Esophagus (tissue), 2 donors: ENCODE measurements around the gene SPTLC1. TPM values are rescaled to one million over a fixed set of nuclear protein-coding genes. Genes with fewer than 3 reads are reported as not detected.

Source experiments
- H3K27ac ChIP-seq, 2 donors: one replicate each; pipeline ENCODE4 v1.5.1; 2013; ENCODE audit warnings: low read depth in 2 of 2, mild to moderate bottlenecking in 2 of 2, inconsistent platforms in 1 of 2, low read length in 1 of 2, moderate library complexity in 1 of 2
- H3K27me3 ChIP-seq, 2 donors: one replicate each; pipeline ENCODE4 v1.6.1; 2013; ENCODE audit warnings: low read length in 2 of 2, control low read depth in 1 of 2, mild to moderate bottlenecking in 1 of 2; ENCODE audit not compliant: insufficient read depth in 2 of 2, control insufficient read depth in 1 of 2
- H3K36me3 ChIP-seq, 2 donors: one replicate each; pipeline ENCODE4 v1.6.1; 2013; ENCODE audit warnings: low read length in 1 of 2; ENCODE audit not compliant: control insufficient read depth in 2 of 2, insufficient read depth in 2 of 2
- H3K4me1 ChIP-seq, 2 donors: one replicate each; pipeline ENCODE4 v1.6.1; 2013; ENCODE audit warnings: low read length in 1 of 2; ENCODE audit not compliant: control insufficient read depth in 2 of 2, insufficient read depth in 2 of 2
- H3K4me3 ChIP-seq, 2 donors: one replicate each; pipeline ENCODE4 v1.5.1; 2013; ENCODE audit warnings: low read length in 2 of 2, mild to moderate bottlenecking in 2 of 2, low read depth in 1 of 2, moderate library complexity in 1 of 2
- H3K9me3 ChIP-seq, 2 donors: one replicate each; pipeline ENCODE4 v1.6.1; 2013; ENCODE audit warnings: mild to moderate bottlenecking in 2 of 2, low read depth in 1 of 2, low read length in 1 of 2, moderate library complexity in 1 of 2; ENCODE audit not compliant: control insufficient read depth in 2 of 2, insufficient read depth in 1 of 2
- WGBS, 2 donors: extraction: QIAGEN DNeasy Blood & Tissue Kit; methylation state at CpG; one replicate each; pipeline ENCODE4 v1.1.7; 2013; 5-methylcytosine and 5-hydroxymethylcytosine counted together
- polyA plus RNA-seq, 2 donors: library from polyadenylated mRNA; stranded (reverse); fragments of 200-250 nt; gene quantifications; one replicate each; pipeline ENCODE4 v1.2.3, GENCODE V29; 2013
- donor health status: healthy with polysubstance abuse.
- donor health status: Bipolar disorder and iron deficiency.

The SPTLC1 gene
- polyA plus RNA-seq, 2 donors: 53.9 to 57.1 TPM

GRCh38 chr9:92043002-92043401 lies 72.2 kb downstream of the SPTLC1 start:
- H3K4me3 ChIP-seq: no peak overlapping the region
- H3K36me3 ChIP-seq: peaks cover 6 to 20% of the 10 kb centered on the region in 2 donors
- no peak overlapping the region for H3K27ac ChIP-seq
- no peaks in the 10 kb centered on the region for H3K4me1 ChIP-seq
- WGBS, 2 donors: 96 to 97% methylated on average over 3 of the region's 3 CpGs
- H3K9me3 ChIP-seq: no peaks in the 10 kb centered on the region
- H3K27me3 ChIP-seq: no peaks in the 10 kb centered on the region

GRCh38 chr9:92042260-92042659 lies 73.0 kb downstream of the SPTLC1 start:
- Histone ChIP-seq H3K36me3 (peaks cover 10 to 23% of the 10 kb centered on the region in 2 donors), H3K4me1 (no peaks in the 10 kb centered on the region), H3K4me3 (no peak overlapping the region), H3K9me3 (no peaks in the 10 kb centered on the region), H3K27me3 (no peaks in the 10 kb centered on the region), H3K27ac (no peak overlapping the region)
- WGBS, 2 donors: 95 to 100% methylated on average over 1 of the region's 1 CpG

GRCh38 chr9:92036756-92037155 lies 78.5 kb downstream of the SPTLC1 start:
- Histone ChIP-seq H3K27ac (peak overlapping the region; percentile 14 to 72), H3K36me3 (peaks cover 19 to 34% of the 10 kb centered on the region in 2 donors), H3K4me3 (no peak overlapping the region), H3K9me3 (peaks cover 0 to 2% of the 10 kb centered on the region in 2 donors), H3K4me1 (no peaks in the 10 kb centered on the region), H3K27me3 (no peaks in the 10 kb centered on the region)
- 78 to 79% methylated on average over 2 of the region's 2 CpGs for WGBS, 2 donors

GRCh38 chr9:92036411-92036746 lies 78.8 kb downstream of the SPTLC1 start:
- H3K4me3 ChIP-seq: no peak overlapping the region
- peaks cover 0 to 2% of the 10 kb centered on the region in 2 donors for H3K9me3 ChIP-seq
- peaks cover 19 to 34% of the 10 kb centered on the region in 2 donors for H3K36me3 ChIP-seq
- H3K4me1 ChIP-seq: no peaks in the 10 kb centered on the region
- peak overlapping the region; percentile 70 to 78 for H3K27ac ChIP-seq
- H3K27me3 ChIP-seq: no peaks in the 10 kb centered on the region
- WGBS, 2 donors: 86 to 89% methylated on average over 5 of the region's 5 CpGs

GRCh38 chr9:92035687-92036410 lies 79.4 kb downstream of the SPTLC1 start:
- H3K4me3 ChIP-seq: no peak overlapping the region
- H3K4me1 ChIP-seq: no peaks in the 10 kb centered on the region
- peaks cover 0 to 2% of the 10 kb centered on the region in 2 donors for H3K9me3 ChIP-seq
- 72 to 77% methylated on average over 12 of the region's 12 CpGs for WGBS, 2 donors
- H3K27ac ChIP-seq: peak overlapping the region; percentile 70 to 78
- no peaks in the 10 kb centered on the region for H3K27me3 ChIP-seq
- H3K36me3 ChIP-seq: peaks cover 19 to 34% of the 10 kb centered on the region in 2 donors

GRCh38 chr9:92035146-92035545 lies 80.1 kb downstream of the SPTLC1 start:
- Histone ChIP-seq H3K36me3 (peaks cover 19 to 34% of the 10 kb centered on the region in 2 donors), H3K9me3 (peaks cover 0 to 2% of the 10 kb centered on the region in 2 donors), H3K4me3 (no peak overlapping the region), H3K4me1 (no peaks in the 10 kb centered on the region), H3K27ac (peak overlapping the region in 1 of 2 donors; percentile 22), H3K27me3 (no peaks in the 10 kb centered on the region)
- WGBS, 2 donors: 76 to 88% methylated on average over 4 of the region's 4 CpGs

- H3K9me3 ChIP-seq: peaks cover 0 to 2% of the 10 kb centered on the region in 2 donors
- WGBS, 2 donors: 96 to 97% methylated on average over 5 of the region's 5 CpGs
- no peaks in the 10 kb centered on the region for H3K27me3 ChIP-seq
- no peak overlapping the region for H3K4me3 ChIP-seq
- H3K4me1 ChIP-seq: no peaks in the 10 kb centered on the region
- H3K27ac ChIP-seq: no peak overlapping the region
- H3K36me3 ChIP-seq: peaks cover 19 to 34% of the 10 kb centered on the region in 2 donors
Observed at GRCh38 chr9:92033991-92034390, 81.2 kb downstream of the SPTLC1 start.

GRCh38 chr9:92033307-92033706 lies 81.9 kb downstream of the SPTLC1 start:
- no peaks in the 10 kb centered on the region for H3K4me1 ChIP-seq
- H3K4me3 ChIP-seq: no peak overlapping the region
- 96 to 98% methylated on average over 5 of the region's 5 CpGs for WGBS, 2 donors
- peaks cover 0 to 2% of the 10 kb centered on the region in 2 donors for H3K9me3 ChIP-seq
- no peak overlapping the region for H3K27ac ChIP-seq
- H3K36me3 ChIP-seq: peaks cover 19 to 32% of the 10 kb centered on the region in 2 donors
- no peaks in the 10 kb centered on the region for H3K27me3 ChIP-seq

- Histone ChIP-seq H3K9me3 (peaks cover 0 to 2% of the 10 kb centered on the region in 2 donors), H3K36me3 (peaks cover 19 to 29% of the 10 kb centered on the region in 2 donors), H3K27ac (no peak overlapping the region), H3K4me1 (no peaks in the 10 kb centered on the region), H3K27me3 (no peaks in the 10 kb centered on the region), H3K4me3 (no peak overlapping the region)
- 78 to 88% methylated on average over 5 of the region's 5 CpGs for WGBS, 2 donors
Observed at GRCh38 chr9:92032891-92033290, 82.3 kb downstream of the SPTLC1 start.

GRCh38 chr9:92030367-92030766 lies 84.8 kb downstream of the SPTLC1 start:
- H3K27me3 ChIP-seq: no peaks in the 10 kb centered on the region
- H3K9me3 ChIP-seq: peaks cover 0 to 2% of the 10 kb centered on the region in 2 donors
- H3K27ac ChIP-seq: no peak overlapping the region
- H3K4me1 ChIP-seq: no peaks in the 10 kb centered on the region
- H3K36me3 ChIP-seq: peaks cover 8 to 19% of the 10 kb centered on the region in 2 donors
- H3K4me3 ChIP-seq: no peak overlapping the region
- 91 to 95% methylated on average over 3 of the region's 3 CpGs for WGBS, 2 donors
